Neural cell (in vitro differentiated cells): ENCODE measurements around the gene NF1. TPM values are rescaled to one million over a fixed set of nuclear protein-coding genes. Genes with fewer than 3 reads are reported as not detected.

Experiments
- H2AFZ ChIP-seq: fragments of 200-600, 300-800 bp; sonication (generic), shearing (Covaris generic); 2 replicates; pipeline ENCODE4 v1.6.0; 2014; ENCODE audit warnings: low read depth, mild to moderate bottlenecking, antibody characterized with exemption, low read length, moderate library complexity
- H3F3A ChIP-seq: fragments of 200-600 bp; shearing (Covaris generic); 2 replicates; pipeline ENCODE4 v1.6.1; 2016; ENCODE audit warnings: mild to moderate bottlenecking, moderate library complexity, mixed read lengths, antibody characterized with exemption, low read length; ENCODE audit not compliant: insufficient read depth, poor library complexity, severe bottlenecking
- H3K27ac ChIP-seq: fragments of 200-600, 300-800 bp; sonication (generic), shearing (Covaris generic); 2 replicates; pipeline ENCODE4 v1.5.1; 2014; ENCODE audit warnings: mild to moderate bottlenecking, low read length, moderate library complexity
- H3K27me3 ChIP-seq: fragments of 300-800, 200-600 bp; sonication (generic), shearing (Covaris generic); 2 replicates; pipeline ENCODE4 v1.6.0; 2014; ENCODE audit warnings: mild to moderate bottlenecking, low read depth, low read length, moderate library complexity; ENCODE audit not compliant: insufficient read depth
- H3K36me3 ChIP-seq: fragments of 300-800, 200-600 bp; sonication (generic), shearing (Covaris generic); 2 replicates; pipeline ENCODE4 v1.5.1; 2014; ENCODE audit warnings: mild to moderate bottlenecking, antibody characterized with exemption, low read length, moderate library complexity; ENCODE audit not compliant: insufficient read depth
- H3K4me2 ChIP-seq: fragments of 300-800, 200-600 bp; sonication (generic), shearing (Covaris generic); 2 replicates; pipeline ENCODE4 v1.6.0; 2014; ENCODE audit warnings: mild to moderate bottlenecking, low read length
- H3K4me3 ChIP-seq: fragments of 300-800, 200-600 bp; sonication (generic), shearing (Covaris generic); 2 replicates; pipeline ENCODE4 v1.5.1; 2014; ENCODE audit warnings: mild to moderate bottlenecking, low read length, moderate library complexity
- H3K79me2 ChIP-seq: fragments of 200-600 bp; shearing (Covaris generic); replicated peaks from 2 replicates; pipeline ENCODE4 v1.6.0; 2014; ENCODE audit warnings: mild to moderate bottlenecking, low read length, moderate library complexity; ENCODE audit not compliant: insufficient read depth
- H3K9ac ChIP-seq: fragments of 300-800, 200-600 bp; sonication (generic), shearing (Covaris generic); 2 replicates; pipeline ENCODE4 v1.6.1; 2016; ENCODE audit warnings: mild to moderate bottlenecking, low read length, mixed read lengths
- H3K9me2 ChIP-seq: fragments of 200-600 bp; shearing (Covaris generic); 2 replicates; pipeline ENCODE4 v1.6.1; 2016; ENCODE audit warnings: mild to moderate bottlenecking, low read length, mixed read lengths; ENCODE audit not compliant: insufficient read depth
- H3K9me3 ChIP-seq: fragments of 200-600, 300-800 bp; sonication (generic), shearing (Covaris generic); 2 replicates; pipeline ENCODE4 v1.6.1; 2016; ENCODE audit warnings: mild to moderate bottlenecking, mixed run types, low read length, moderate library complexity, mixed read lengths
- H4K20me1 ChIP-seq: fragments of 200-600 bp; shearing (Covaris generic); 2 replicates; pipeline ENCODE4 v1.6.1; 2016; ENCODE audit warnings: mild to moderate bottlenecking, mixed run types; ENCODE audit not compliant: insufficient read depth
- EP300 ChIP-seq: fragments of 450-650 bp; conservative IDR thresholded peaks from 2 replicates; pipeline ENCODE4 v1.6.1; 2014; ENCODE audit warnings: antibody characterized with exemption, mild to moderate bottlenecking, moderate library complexity; ENCODE audit not compliant: poor library complexity, severe bottlenecking
- EZH2 ChIP-seq: fragments of 200-600, 300-800 bp; shearing (Covaris generic), sonication (generic); IDR thresholded peaks from 2 replicates; pipeline ENCODE4 v1.6.1; 2014; ENCODE audit warnings: antibody characterized with exemption, low read length, borderline replicate concordance, mild to moderate bottlenecking; ENCODE audit not compliant: insufficient read depth, poor library complexity, severe bottlenecking
- MXI1 ChIP-seq: fragments of 450-650 bp; conservative IDR thresholded peaks from 2 replicates; pipeline ENCODE4 v1.6.1; 2014; ENCODE audit warnings: antibody characterized with exemption, mild to moderate bottlenecking; ENCODE audit not compliant: poor library complexity, severe bottlenecking
- POLR2AphosphoS5 ChIP-seq: IDR thresholded peaks from 2 replicates; pipeline ENCODE4 v1.6.1; 2012
- RAD21 ChIP-seq: fragments of 450-650 bp; conservative IDR thresholded peaks from 2 replicates; pipeline ENCODE4 v1.6.1; 2014; ENCODE audit warnings: antibody characterized with exemption, mild to moderate bottlenecking, moderate library complexity
- REST ChIP-seq: IDR thresholded peaks from 2 replicates; pipeline ENCODE4 v1.6.1; 2012; ENCODE audit warnings: borderline replicate concordance
- SMC3 ChIP-seq: fragments of 450-650 bp; conservative IDR thresholded peaks from 2 replicates; pipeline ENCODE4 v1.6.1; 2014; ENCODE audit warnings: antibody characterized with exemption, mild to moderate bottlenecking, moderate library complexity; ENCODE audit not compliant: poor library complexity
- TAF1 ChIP-seq: IDR thresholded peaks from 2 replicates; pipeline ENCODE4 v1.6.1; 2012; ENCODE audit warnings: low read depth
- polyA plus RNA-seq: library from polyadenylated mRNA; depleted of rRNA; stranded (reverse); fragments of >200 nt; gene quantifications from 2 replicates; pipeline ENCODE4 v1.2.3, GENCODE V29; 2014
- TF ChIP-seq, protein P1 (sequence below): fragments of 450-650 bp; IDR thresholded peaks from 2 replicates; pipeline ENCODE4 v1.5.1; 2014; ENCODE audit warnings: antibody characterized with exemption, mild to moderate bottlenecking, moderate library complexity; ENCODE audit not compliant: poor library complexity, severe bottlenecking

NF1 gene
- polyA plus RNA-seq, 1 donor from 2014 or later = 22.4 TPM

DNA sequence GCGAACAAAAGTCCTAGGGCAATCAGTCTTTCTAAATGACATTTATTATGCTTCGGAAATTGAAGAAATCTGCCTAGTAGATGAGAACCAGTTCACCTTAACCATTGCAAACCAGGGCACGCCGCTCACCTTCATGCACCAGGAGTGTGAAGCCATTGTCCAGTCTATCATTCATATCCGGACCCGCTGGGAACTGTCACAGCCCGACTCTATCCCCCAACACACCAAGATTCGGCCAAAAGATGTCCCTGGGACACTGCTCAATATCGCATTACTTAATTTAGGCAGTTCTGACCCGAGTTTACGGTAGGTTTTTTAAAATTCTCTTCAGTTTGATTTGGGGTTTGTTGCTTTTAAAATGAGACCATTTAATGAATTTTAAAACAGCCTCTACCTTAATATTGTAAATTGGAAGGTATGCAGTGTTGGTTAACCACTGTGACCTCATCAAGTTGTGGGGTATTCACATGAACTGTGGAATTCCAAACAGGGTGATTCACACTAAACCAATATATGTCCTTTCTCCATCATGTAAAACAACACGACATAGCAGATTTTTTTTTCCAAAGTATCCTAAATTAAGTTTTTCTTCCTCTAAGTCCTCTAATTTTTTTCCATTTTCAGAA is 232.9 kb downstream of the NF1 start:
- peaks cover 8% of the 10 kb centered on the region for H3K36me3 ChIP-seq
- no peaks in the 10 kb centered on the region for H3F3A ChIP-seq
- no peak overlapping the region for H3K9ac ChIP-seq
- no peaks in the 10 kb centered on the region for H4K20me1 ChIP-seq
- no peak overlapping the region for H2AFZ ChIP-seq
- no peaks in the 10 kb centered on the region for H3K9me2 ChIP-seq
- no peak overlapping the region for H3K4me2 ChIP-seq
- no peak for TF ChIP-seq RAD21
- TF ChIP-seq MXI1 = no peak
- no peak for TF ChIP-seq EZH2
- no peak for TF ChIP-seq REST
- TF ChIP-seq, protein P1, sequence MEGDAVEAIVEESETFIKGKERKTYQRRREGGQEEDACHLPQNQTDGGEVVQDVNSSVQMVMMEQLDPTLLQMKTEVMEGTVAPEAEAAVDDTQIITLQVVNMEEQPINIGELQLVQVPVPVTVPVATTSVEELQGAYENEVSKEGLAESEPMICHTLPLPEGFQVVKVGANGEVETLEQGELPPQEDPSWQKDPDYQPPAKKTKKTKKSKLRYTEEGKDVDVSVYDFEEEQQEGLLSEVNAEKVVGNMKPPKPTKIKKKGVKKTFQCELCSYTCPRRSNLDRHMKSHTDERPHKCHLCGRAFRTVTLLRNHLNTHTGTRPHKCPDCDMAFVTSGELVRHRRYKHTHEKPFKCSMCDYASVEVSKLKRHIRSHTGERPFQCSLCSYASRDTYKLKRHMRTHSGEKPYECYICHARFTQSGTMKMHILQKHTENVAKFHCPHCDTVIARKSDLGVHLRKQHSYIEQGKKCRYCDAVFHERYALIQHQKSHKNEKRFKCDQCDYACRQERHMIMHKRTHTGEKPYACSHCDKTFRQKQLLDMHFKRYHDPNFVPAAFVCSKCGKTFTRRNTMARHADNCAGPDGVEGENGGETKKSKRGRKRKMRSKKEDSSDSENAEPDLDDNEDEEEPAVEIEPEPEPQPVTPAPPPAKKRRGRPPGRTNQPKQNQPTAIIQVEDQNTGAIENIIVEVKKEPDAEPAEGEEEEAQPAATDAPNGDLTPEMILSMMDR = no peak
- TF ChIP-seq POLR2AphosphoS5 = no peak
- TF ChIP-seq TAF1 = no peak
- no peak for TF ChIP-seq SMC3
- TF ChIP-seq EP300 = no peak
- H3K4me3 ChIP-seq = no peak overlapping the region
- no peaks in the 10 kb centered on the region for H3K27me3 ChIP-seq
- H3K79me2 ChIP-seq = no peaks in the 10 kb centered on the region
- H3K27ac ChIP-seq = no peak overlapping the region
- H3K9me3 ChIP-seq = no peaks in the 10 kb centered on the region

DNA sequence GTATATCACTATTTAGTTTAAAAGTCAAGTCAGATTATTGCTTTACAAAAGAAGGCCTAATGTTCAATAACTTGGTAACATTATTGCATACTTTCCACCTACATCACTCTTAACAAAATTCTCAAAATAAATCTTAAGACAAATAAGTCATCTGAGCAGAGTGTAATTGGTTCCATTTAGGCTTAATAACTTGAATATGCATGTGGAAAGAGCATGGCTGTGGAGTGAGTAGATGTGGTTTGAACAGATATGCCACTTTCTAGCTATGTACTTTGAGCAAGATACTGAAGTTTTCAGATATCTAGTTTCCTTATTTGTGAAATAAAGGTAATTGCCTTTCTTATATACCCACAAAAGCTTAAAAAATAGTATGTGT is 233.4 kb downstream of the NF1 start:
- H3K27me3 ChIP-seq = no peaks in the 10 kb centered on the region
- no peaks in the 10 kb centered on the region for H3K9me2 ChIP-seq
- H3K9ac ChIP-seq = no peak overlapping the region
- TF ChIP-seq, protein P1 = no peak
- TF ChIP-seq EZH2 (no peak), RAD21 (no peak), REST (no peak), EP300 (no peak), TAF1 (no peak), POLR2AphosphoS5 (no peak)
- no peaks in the 10 kb centered on the region for H4K20me1 ChIP-seq
- H3K4me2 ChIP-seq = no peak overlapping the region
- H3K9me3 ChIP-seq = no peaks in the 10 kb centered on the region
- no peaks in the 10 kb centered on the region for H3F3A ChIP-seq
- no peaks in the 10 kb centered on the region for H3K79me2 ChIP-seq
- H3K36me3 ChIP-seq = peaks cover 8% of the 10 kb centered on the region
- H3K4me3 ChIP-seq = no peak overlapping the region
- H3K27ac ChIP-seq = no peak overlapping the region
- H2AFZ ChIP-seq = no peak overlapping the region
